Omental fat pad (tissue), 4 donors: ENCODE results near the gene TMEM54. TPM values are rescaled to one million over a fixed set of nuclear protein-coding genes. Genes with fewer than 3 reads are reported as not detected.

Source experiments
- ATAC-seq: fragments of 150-250 bp; one replicate; pipeline ENCODE4 v1.9.1; 2016; ENCODE audit warnings: mild to moderate bottlenecking, moderate library complexity; ENCODE audit not compliant: low FRiP score
- DNase-seq: peaks from one replicate; pipeline ENCODE4 v3.0.0-alpha.2; 2019; ENCODE audit warnings: low spot score
- CTCF ChIP-seq, 3 donors: fragments of 450-650 bp; IDR thresholded peaks; one replicate each; pipeline ENCODE4 v1.5.1; 2016 to 2017; ENCODE audit warnings: antibody characterized with exemption in 3 of 3, mild to moderate bottlenecking in 3 of 3, moderate library complexity in 2 of 3
- total RNA-seq, 4 donors: library from RNA; depleted of rRNA; stranded (reverse); fragments of >200 nt; gene quantifications; one replicate each; pipeline ENCODE4 v1.1.0, GENCODE V29; 2016

TMEM54 gene
- total RNA-seq, 4 donors from 2014 or later, result 16.2 to 70.1 (median 26.4) TPM

DNA sequence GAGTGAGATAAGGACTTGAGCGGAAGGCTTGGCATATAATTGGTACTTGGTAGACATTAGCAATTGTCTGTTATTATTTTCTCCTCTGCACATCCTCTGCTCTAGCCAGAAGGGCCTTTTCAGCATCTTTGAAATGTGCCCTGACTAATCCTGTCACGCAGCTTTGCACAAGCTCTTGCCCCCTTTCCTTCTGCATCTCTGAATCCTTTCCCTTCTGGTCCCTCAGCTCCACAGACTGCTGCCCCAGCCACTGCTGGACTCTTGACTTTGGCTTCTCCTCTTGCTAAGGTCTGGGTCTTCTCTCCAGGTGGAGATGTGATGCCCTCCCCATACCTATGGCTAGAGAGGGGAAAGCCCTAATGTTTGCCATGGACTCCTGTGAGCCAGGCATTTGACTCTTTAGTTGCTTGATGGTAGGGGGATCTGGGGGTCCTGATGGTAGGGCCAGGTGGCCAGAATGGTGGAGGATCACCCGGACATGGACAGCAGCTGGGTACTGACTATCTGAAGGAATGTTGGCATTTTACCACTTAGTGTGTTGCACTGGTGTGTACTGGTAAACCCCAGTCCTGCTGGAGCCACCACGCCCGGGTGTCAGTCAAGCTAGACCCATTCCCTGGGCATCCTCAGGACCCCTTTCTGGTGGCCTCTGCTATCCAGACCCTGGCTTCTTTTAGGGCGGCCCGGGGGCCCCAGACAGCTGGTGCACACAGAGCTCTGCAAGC lies 10.5 kb downstream of the TMEM54 start:
- no peak for TF ChIP-seq CTCF (IDR thresholded peaks at IDR 0.05)
- ATAC-seq, result no peak
- DNase-seq, result no peak

- no peak for TF ChIP-seq CTCF (IDR thresholded peaks at IDR 0.05)
- DNase-seq (no peak), ATAC-seq (no peak)
Observed at GRCh38 chr1:32889731-32890278, 11.4 kb downstream of the TMEM54 start.

- DNase-seq (no peak), ATAC-seq (no peak)
- no peak for TF ChIP-seq CTCF (IDR thresholded peaks at IDR 0.05)
Observed at GRCh38 chr1:32888677-32889420, 12.3 kb downstream of the TMEM54 start.

GRCh38 chr1:32888134-32888533 lies 13.1 kb downstream of the TMEM54 start:
- DNase-seq (no peak), ATAC-seq (no peak)
- TF ChIP-seq CTCF (IDR thresholded peaks at IDR 0.05), result no peak

DNA sequence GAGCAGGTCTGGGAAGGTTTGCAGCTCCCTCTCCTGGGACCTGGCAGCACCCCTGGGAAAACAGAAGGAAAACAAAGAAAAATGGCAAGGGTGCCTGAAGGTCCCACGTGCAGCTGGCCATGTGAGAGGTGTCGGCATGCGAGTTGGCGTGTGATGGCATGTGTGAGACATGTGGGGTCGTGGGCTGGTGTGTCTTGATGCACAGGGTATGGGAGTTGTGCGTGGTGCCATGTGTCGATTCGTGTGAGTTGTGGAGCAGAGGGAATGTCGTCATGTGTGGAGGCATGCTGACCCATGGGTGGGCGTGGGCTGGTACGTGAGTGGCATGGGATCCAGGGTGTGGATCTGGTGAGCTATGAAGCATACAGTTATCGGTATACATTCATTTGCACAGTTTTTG lies 13.6 kb downstream of the TMEM54 start:
- no peak for DNase-seq
- no peak for ATAC-seq
- TF ChIP-seq CTCF (IDR thresholded peaks at IDR 0.05), result no peak

GRCh38 chr1:32886828-32887414 lies 14.3 kb downstream of the TMEM54 start:
- no peak for ATAC-seq
- no peak for DNase-seq
- no peak for TF ChIP-seq CTCF (IDR thresholded peaks at IDR 0.05)
